A549 (cell line): Measurements from ENCODE around the gene SP2. TPM values are rescaled to one million over a fixed set of nuclear protein-coding genes. Genes with fewer than 3 reads are reported as not detected.

Experiments
- ATAC-seq, 2 experiments: fragments of 200-7000 bp in 1 of 2; fragments of >200 bp in 1 of 2; cut with Nextera tagmentation in 1 of 2; cut with Tn5 transposase in 1 of 2; 3 replicates each; pipeline versions ENCODE4 v1.8.0 to v1.9.1; 2018 to 2020; ENCODE audit warnings: mild to moderate bottlenecking in 1 of 2, moderate library complexity in 1 of 2
- CTCF ChIA-PET: fragments of 300-600 bp; sonication (Branson Sonifier 250); formaldehyde crosslinking; extraction: SDS; loops from one replicate; lab custom pipeline; 2021; ENCODE audit warnings: antibody characterized with exemption, inconsistent platforms; lab: Yijun Ruan, JAX
- POLR2A ChIA-PET: fragments of 350-600 bp; formaldehyde crosslinking; extraction: SDS; loops from one replicate; lab custom pipeline; 2021; ENCODE audit warnings: antibody characterized with exemption, inconsistent platforms; lab: Yijun Ruan, JAX
- DNase-seq, 2 experiments: peaks; one replicate each; pipeline versions ENCODE4 v3.0.0 to v3.0.0-alpha.2; 2011 to 2016; ENCODE audit warnings: low read depth in 1 of 2, low spot score in 1 of 2
- FAIRE-seq: peaks from 2 replicates; lab custom pipeline; 2011; peaks lifted over from hg19 to GRCh38; lab: Jason Lieb, UNC
- H3K27ac ChIP-seq, 2 experiments: fragments of >200 bp; sonication (Bioruptor Twin); formaldehyde crosslinking; 3 replicates each; pipeline ENCODE4 v1.5.1; 2016 to 2017
- H3K4me1 ChIP-seq: fragments of >200 bp; sonication (Bioruptor Twin); formaldehyde crosslinking; 3 replicates; pipeline ENCODE4 v1.6.1; 2016
- H3K4me2 ChIP-seq: fragments of >200 bp; sonication (Bioruptor Twin); formaldehyde crosslinking; 3 replicates; pipeline ENCODE4 v1.6.1; 2016
- H3K4me3 ChIP-seq: fragments of >200 bp; sonication (Bioruptor Twin); formaldehyde crosslinking; 3 replicates; pipeline ENCODE4 v1.5.1; 2016
- H3K9me3 ChIP-seq: fragments of >200 bp; sonication (Bioruptor Twin); formaldehyde crosslinking; 3 replicates; pipeline ENCODE4 v1.6.1; 2016
- E2F6 ChIP-seq: IDR thresholded peaks from 2 replicates; pipeline ENCODE4 v1.6.1; 2012; ENCODE audit warnings: low read depth, borderline replicate concordance
- EP300 ChIP-seq, 2 experiments: fragments of >200 bp; sonication (Bioruptor Twin); formaldehyde crosslinking; IDR thresholded peaks; 2 replicates in 1 of 2; 3 replicates in 1 of 2; pipeline ENCODE4 v1.6.1; 2016 to 2017
- HDAC2 ChIP-seq: fragments of 200-600 bp; sonication (generic); IDR thresholded peaks from 2 replicates; pipeline ENCODE4 v1.6.1; 2016
- JUN ChIP-seq, 2 experiments: fragments of >200 bp; sonication (Bioruptor Twin); formaldehyde crosslinking; IDR thresholded peaks; 2 replicates in 1 of 2; 3 replicates in 1 of 2; pipeline ENCODE4 v1.6.1; 2016 to 2017
- KDM1A ChIP-seq: fragments of 200-600 bp; sonication (generic); IDR thresholded peaks from 2 replicates; pipeline ENCODE4 v1.6.1; 2016; ENCODE audit warnings: low read depth, mild to moderate bottlenecking
- MAFK ChIP-seq: fragments of 450-650 bp; IDR thresholded peaks from 2 replicates; pipeline ENCODE4 v1.6.1; 2014; ENCODE audit not compliant: partially characterized antibody
- MAX ChIP-seq: IDR thresholded peaks from 2 replicates; pipeline ENCODE4 v1.6.1; 2012
- MYC ChIP-seq: IDR thresholded peaks from 2 replicates; pipeline ENCODE4 v1.6.1; 2012; ENCODE audit warnings: mild to moderate bottlenecking, inconsistent platforms, low read length, improper control_type of control experiment, borderline replicate concordance
- PBX3 ChIP-seq: IDR thresholded peaks from 2 replicates; pipeline ENCODE4 v1.6.1; 2012
- POLR2A ChIP-seq: IDR thresholded peaks from 2 replicates; pipeline ENCODE4 v1.6.1; 2012; ENCODE audit warnings: mild to moderate bottlenecking, low read length
- POLR2AphosphoS2 ChIP-seq: conservative IDR thresholded peaks from 2 replicates; pipeline ENCODE4 v1.6.1; 2012; ENCODE audit warnings: low read length, improper control_type of control experiment, inconsistent platforms
- RAD21 ChIP-seq, 2 experiments: fragments of >200 bp in 1 of 2; sonication (Bioruptor Twin) in 1 of 2; formaldehyde crosslinking in 1 of 2; IDR thresholded peaks in 1 of 2; conservative IDR thresholded peaks in 1 of 2; 2 replicates in 1 of 2; 3 replicates in 1 of 2; pipeline ENCODE4 v1.6.1; 2012 to 2018; ENCODE audit warnings: inconsistent platforms in 1 of 2
- RCOR1 ChIP-seq: fragments of 150-350 bp; IDR thresholded peaks from 2 replicates; pipeline ENCODE4 v1.6.1; 2014; ENCODE audit warnings: antibody characterized with exemption, low read length, low read depth
- REST ChIP-seq: fragments of 200-600 bp; sonication (generic); IDR thresholded peaks from 2 replicates; pipeline ENCODE4 v1.6.1; 2016; ENCODE audit warnings: antibody characterized with exemption, mild to moderate bottlenecking, moderate library complexity
- RFX5 ChIP-seq: fragments of 450-650 bp; IDR thresholded peaks from 2 replicates; pipeline ENCODE4 v1.7.1; 2014; ENCODE audit warnings: antibody characterized with exemption, mild to moderate bottlenecking, moderate library complexity
- RNF2 ChIP-seq: fragments of 200-600 bp; sonication (generic); IDR thresholded peaks from 2 replicates; pipeline ENCODE4 v1.6.1; 2016; ENCODE audit warnings: low read depth, mild to moderate bottlenecking, antibody characterized with exemption, moderate library complexity, borderline replicate concordance
- SREBF2 ChIP-seq: fragments of 450-650 bp; IDR thresholded peaks from 2 replicates; pipeline ENCODE4 v1.6.1; 2014; ENCODE audit warnings: mild to moderate bottlenecking, moderate library complexity
- ZNF302 ChIP-seq: fragments of 250-450 bp; sonication (Bioruptor Pico); IDR thresholded peaks from 2 replicates; pipeline ENCODE4 v1.9.0; 2021; ENCODE audit warnings: inconsistent platforms, mild to moderate bottlenecking, moderate library complexity
- WGBS: methylation state at CpG from one replicate; pipeline ENCODE4 v1.1.6; 2017; ENCODE audit errors: missing lambda C conversion rate; 5-methylcytosine and 5-hydroxymethylcytosine counted together
- polyA plus RNA-seq, 4 experiments: library from polyadenylated mRNA; depleted of rRNA in 3 of 4; stranded (reverse); fragments of >200 nt; fragmentation: RNase III in 1 of 4; extraction: RNeasy Plus Mini Kit Qiagen cat#74134 plus additional on column Dnase treatment in 1 of 4; gene quantifications; 2 replicates in 3 of 4; 3 replicates in 1 of 4; pipeline ENCODE4 v1.2.3, GENCODE V29; 2011 to 2017
- TF ChIP-seq, protein P1 (sequence below): fragments of >200 bp; sonication (Bioruptor Twin); formaldehyde crosslinking; IDR thresholded peaks from 3 replicates; pipeline ENCODE4 v1.6.1; 2016

Gene SP2
- polyA plus RNA-seq, 2 of the 4 experiments (the other 2 are of a cell fraction) = 6.2 to 11.6 TPM

- POLR2A ChIA-PET = interaction anchor here (0.7 kb wide), 1 partner anchor 129 kb away, joined by 3 read pairs; the partner anchor contains the start of genes LRRC46 and MRPL10
- no peak for TF ChIP-seq HDAC2
- TF ChIP-seq EP300 (IDR thresholded peaks at IDR 0.05) = no peak
- no peak for TF ChIP-seq RFX5
- TF ChIP-seq, protein P1, sequence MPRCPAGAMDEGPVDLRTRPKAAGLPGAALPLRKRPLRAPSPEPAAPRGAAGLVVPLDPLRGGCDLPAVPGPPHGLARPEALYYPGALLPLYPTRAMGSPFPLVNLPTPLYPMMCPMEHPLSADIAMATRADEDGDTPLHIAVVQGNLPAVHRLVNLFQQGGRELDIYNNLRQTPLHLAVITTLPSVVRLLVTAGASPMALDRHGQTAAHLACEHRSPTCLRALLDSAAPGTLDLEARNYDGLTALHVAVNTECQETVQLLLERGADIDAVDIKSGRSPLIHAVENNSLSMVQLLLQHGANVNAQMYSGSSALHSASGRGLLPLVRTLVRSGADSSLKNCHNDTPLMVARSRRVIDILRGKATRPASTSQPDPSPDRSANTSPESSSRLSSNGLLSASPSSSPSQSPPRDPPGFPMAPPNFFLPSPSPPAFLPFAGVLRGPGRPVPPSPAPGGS = no peak
- no peak for TF ChIP-seq E2F6
- TF ChIP-seq RNF2 = no peak
- TF ChIP-seq RAD21 (conservative IDR thresholded peaks at IDR 0.05 in 1 of 2, IDR thresholded peaks at IDR 0.05 in 1 of 2) = no peak
- no peak for TF ChIP-seq MYC
- no peak for TF ChIP-seq KDM1A
- no peak for TF ChIP-seq SREBF2
- TF ChIP-seq ZNF302 (CRISPR knock-in tag) = no peak
- TF ChIP-seq MAX = no peak
- TF ChIP-seq POLR2A = no peak
- no peak for TF ChIP-seq REST
- no peak for TF ChIP-seq POLR2AphosphoS2
- no peak for TF ChIP-seq PBX3
- no peak for TF ChIP-seq JUN (IDR thresholded peaks at IDR 0.05)
- peak overlapping the region in 1 of 2 experiments; percentile 14; a peak in 1 of 6 replicates for H3K27ac ChIP-seq
- H3K9me3 ChIP-seq = no peaks in the 10 kb centered on the region
- CTCF ChIA-PET = interaction anchor here (1.0 to 38.7 kb wide), 6 partner anchors 9 to 135 kb away, joined by 3 to 1426 read pairs (median 258); partner anchors contain the start of genes CDK5RAP3, PNPO and PRR15L
- 81% methylated on average over 8 of the region's 8 CpGs for WGBS
- no peak overlapping the region for H3K4me2 ChIP-seq
- peaks cover 32% of the 10 kb centered on the region for H3K4me1 ChIP-seq
- FAIRE-seq (peak; percentile 32), DNase-seq (no peak), ATAC-seq (no peak)
- no peak overlapping the region for H3K4me3 ChIP-seq
Observed at GRCh38 chr17:47959825-47960655, 64.0 kb downstream of the SP2 start.

- CTCF ChIA-PET = interaction anchor here (1.2 to 38.7 kb wide), 5 partner anchors 11 to 54 kb away, joined by 3 to 1426 read pairs (median 513); partner anchors contain the start of genes CDK5RAP3, PNPO and PRR15L
- POLR2A ChIA-PET = interaction anchor here (0.6 kb wide), 1 partner anchor 714 kb away, joined by 4 read pairs; no protein-coding TSS in a partner anchor
- ATAC-seq = no peak
Observed at GRCh38 chr17:47961406-47961805, 65.4 kb downstream of the SP2 start.

More at GRCh38 chr17:47961406-47961805, 65.4 kb downstream of the SP2 start:
- H3K4me3 ChIP-seq = no peak overlapping the region
- H3K9me3 ChIP-seq = no peaks in the 10 kb centered on the region
- DNase-seq = no peak
- H3K27ac ChIP-seq = no peak overlapping the region
- peak; percentile 89 for TF ChIP-seq MAFK
- TF ChIP-seq RCOR1 = no peak
- TF ChIP-seq, all 56 proteins: peak for 1
- WGBS = 76% methylated on average over 6 of the region's 6 CpGs
- peaks cover 29% of the 10 kb centered on the region for H3K4me1 ChIP-seq
- no peak for FAIRE-seq
- no peak overlapping the region for H3K4me2 ChIP-seq
